GM18526 (cell line): ENCODE results near the gene APBB1IP.
A peak's percentile ranks its signal among the peaks of the same experiment; 100 is the strongest.

Experiments
- POLR2A ChIP-seq: IDR thresholded peaks from 3 replicates; pipeline ENCODE4 v1.6.1; 2011; ENCODE audit not compliant: insufficient read length; ENCODE audit errors: extremely low read depth

Gene APBB1IP

DNA sequence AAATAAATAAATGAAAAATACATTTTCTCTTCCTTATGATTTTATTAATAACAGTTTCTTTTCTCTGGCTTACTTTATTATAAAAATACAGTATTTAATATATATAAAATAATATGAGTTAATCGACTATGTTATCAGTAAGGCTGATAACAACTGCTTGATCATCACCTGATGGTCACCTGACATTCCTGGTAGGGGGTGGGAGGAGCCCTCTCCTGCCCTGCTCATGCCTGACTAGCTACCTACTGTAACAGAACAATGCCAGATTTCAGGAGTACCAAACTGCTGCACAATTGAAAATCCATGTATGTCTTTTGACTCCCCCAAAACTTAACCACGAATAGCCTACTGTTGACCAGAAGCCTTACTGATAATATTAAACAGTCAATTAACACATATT, 1.3 kb upstream of the APBB1IP start:
- no peak for TF ChIP-seq POLR2A

DNA sequence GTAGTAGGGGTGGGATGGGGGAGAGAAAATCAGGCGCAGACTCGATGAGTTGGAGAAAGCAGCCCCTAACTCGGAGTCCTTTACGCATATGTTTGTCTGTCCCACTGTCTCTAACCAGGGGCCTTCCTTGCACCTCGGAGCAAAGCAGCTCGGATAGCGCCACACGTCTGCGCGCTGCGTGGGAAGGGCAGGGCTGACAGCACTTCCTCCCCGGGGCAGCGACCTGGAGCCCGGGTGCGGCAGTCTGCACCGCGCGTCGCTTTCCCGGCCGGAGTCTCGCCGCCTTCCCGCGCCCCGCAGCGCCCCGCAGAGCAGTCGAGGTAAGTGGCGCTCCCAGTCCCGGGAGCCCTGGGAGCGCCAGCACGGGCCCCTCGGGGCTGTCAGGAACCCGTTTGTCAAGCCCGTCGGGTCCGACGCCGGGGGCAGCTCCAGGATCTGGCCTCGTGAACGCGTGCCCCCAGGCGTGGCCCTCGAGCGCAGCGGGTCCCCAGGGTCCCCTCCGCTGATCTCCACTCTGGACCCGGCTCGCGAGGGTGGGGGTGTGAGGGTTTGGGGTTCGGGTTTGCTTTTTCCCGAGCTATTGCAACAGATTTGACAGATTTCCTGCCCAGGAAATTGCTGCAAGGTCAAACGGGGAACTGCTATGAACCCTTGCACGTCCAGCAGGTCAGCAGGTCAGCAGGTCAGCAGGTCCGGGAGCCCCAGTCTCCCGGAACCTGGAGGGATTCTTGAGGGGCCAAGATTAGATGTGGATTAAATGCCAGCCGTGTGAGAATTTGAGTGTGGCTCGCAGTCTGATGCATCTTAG, 597 bp downstream of the APBB1IP start:
- TF ChIP-seq POLR2A: peak; percentile 32

DNA sequence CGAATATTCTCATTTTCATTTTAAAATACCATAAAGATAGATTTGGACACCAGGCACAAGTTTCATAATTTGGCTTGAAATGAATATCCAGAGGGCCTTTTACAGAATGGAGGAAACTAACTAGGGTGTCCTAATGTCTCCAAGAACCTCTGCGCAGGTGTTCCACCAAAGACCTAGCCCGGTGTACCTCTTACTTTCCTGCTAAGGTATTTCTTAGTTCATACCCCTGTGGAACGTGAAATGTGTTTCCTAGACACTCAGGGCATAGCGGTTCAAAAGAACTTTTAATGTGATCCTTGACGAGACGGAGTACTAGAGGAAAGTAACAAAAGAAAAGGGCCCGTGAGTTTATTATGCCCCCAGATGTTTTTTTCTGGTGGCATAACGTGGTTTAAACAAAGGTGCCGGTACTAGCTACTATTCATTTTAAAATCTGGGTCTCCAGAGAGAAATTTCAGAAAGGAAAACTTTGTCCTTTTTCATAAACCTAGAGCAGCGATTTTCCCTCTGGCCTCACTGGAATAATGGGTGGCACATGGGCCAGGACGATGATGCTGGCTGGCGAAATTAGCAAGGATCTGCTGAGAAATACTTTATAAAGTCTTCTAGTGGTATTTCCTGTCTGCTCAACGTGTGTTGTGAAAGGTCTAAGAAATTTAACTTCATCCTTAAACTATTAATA, 1.4 kb downstream of the APBB1IP start:
- TF ChIP-seq POLR2A: no peak

DNA sequence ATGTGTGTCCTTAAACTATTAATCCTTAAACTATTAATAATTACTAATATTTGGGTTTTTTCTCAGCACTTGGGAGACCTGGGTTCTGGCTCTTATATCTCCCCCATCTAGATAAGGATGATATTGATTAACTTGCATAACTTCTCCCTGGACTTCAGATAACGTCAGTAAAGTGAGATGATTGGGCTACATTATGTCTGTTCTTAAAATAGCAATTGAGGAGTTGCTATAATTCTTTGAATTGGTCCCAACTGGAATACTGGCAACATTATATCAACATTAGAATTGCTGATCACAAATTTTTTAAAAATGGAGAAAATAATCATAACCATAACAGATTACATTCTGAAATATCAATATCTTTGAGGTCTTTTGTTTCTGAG, 1.9 kb downstream of the APBB1IP start:
- no peak for TF ChIP-seq POLR2A

DNA sequence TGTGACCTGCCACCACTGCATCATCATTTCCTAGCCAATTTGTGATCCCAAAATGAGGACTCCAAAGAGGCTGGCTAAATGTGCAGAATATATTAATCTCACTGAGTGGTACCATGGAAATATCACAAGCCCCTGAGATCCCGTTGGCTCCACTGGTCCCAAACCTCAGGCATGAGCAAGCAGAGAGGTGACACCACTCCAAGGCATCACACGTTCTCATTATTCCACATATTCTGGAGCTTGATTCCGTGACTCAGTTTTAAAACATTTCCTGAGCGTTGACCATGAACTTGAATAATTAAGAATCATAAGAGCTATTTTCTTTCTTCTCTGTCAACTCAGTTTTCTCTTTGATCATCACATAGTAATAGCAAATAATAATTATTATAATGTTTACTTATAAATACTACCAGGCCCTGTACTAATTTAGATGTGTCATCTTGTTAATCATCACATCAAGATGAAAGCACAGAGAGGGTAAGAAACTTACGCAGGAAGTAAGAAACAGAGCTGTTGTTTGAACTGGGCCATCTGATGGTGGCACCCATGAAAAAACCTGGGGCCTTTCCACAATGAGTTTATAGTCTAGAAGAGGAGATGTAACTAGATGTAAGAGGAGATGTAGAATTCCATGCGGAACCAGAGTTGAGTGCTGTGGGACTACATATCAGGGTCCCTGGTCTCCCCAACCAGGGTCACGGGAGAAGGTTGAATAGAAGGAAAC, 3.5 kb downstream of the APBB1IP start:
- no peak for TF ChIP-seq POLR2A

DNA sequence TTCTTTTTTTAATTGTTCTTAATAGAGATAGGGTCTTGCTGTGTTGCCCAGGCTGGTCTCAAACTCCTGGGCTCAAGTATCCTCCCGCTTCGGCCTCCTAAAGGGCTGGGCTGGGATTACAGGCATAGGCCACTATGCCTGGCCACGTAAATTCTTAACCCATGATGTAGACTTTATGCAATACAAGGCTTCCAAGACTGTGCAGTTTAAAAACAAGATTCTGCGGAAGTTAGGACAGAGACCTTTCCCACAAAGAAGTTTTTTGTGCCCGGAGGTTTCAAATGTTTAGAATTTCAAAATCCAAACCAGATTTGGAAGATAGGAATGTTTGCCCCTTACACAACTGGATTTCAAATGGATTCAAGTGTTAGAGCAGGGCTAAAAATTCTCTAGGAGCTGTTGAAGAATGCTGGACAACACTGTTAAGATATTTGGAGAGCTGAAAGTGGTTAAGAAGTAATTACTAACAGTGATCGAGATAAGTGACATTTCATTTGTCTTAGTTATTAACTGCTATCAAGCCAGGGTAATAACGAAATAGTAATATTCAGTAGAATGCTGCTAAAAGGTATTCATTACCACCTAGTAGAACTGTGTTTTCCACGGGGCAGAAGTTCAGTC, 7.4 kb downstream of the APBB1IP start:
- no peak for TF ChIP-seq POLR2A

DNA sequence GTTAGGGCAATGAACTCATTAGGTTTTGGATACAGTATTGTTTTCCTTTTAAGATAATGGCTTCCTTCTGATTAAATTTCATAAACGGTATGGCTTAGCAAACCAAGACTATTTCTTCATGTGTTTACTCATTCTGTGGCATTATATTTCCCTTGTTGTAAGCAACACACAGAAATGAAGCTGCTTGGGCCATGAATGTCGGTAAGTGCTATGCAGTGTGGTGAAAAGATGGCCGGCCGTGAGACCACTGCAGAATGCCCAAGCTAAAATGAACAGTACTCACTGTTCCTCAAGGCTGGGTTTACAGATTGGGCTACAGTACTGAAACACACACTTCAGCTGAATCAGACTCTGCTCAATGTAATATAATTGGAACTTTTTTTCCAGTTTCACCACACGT, 8.1 kb downstream of the APBB1IP start:
- TF ChIP-seq POLR2A: no peak

DNA sequence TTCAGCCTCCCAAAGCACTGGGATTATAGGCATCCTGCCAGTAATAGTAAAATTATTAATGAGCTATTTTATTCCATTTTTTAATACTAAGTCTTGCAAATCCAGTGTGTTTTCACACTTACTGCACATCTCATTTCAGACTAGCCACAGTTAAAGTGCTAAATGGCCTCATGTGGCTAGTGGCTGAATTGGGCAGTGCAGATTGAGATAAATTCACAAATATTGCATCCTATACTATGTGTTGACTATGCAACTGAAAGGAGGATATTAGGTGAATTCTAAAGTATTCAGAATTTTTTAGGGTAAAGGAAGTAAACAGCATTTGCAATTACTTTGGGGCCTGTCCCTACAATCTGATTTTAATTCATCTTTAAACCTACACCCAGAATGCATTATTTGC, 10.2 kb downstream of the APBB1IP start:
- no peak for TF ChIP-seq POLR2A

DNA sequence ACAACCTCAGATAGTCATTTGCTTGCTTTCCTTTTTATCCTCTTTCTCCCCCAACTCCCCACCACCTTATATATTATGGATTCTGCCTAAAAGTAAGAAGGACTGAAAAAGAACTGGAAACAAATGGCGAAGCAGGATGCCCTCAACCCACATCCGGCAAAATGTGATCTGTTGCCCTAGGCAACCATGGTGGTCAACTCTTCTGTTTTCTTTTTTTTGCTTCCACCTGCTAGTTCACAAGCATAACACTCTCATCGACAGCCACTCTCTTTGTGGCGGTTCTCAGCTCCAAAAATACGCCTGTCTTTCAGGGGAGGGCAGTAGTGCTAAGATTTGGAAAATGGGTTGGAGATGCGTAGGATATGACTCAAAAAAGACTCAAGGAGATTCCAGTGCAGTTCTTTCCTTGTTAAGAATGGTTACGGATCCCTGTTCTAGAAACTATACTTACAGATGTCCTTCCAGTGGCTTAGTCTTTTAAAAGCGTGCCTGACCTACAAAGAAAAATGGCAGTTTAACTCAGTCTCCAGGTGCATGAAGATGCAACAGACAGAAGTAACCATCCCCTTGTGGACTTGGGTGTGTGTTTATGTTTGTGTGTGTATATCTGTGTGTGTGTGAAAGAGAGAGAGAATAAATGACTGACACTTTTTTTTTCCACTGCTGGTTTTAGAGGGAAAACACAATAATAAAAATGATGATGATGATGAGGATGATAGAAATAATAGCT, 10.7 kb downstream of the APBB1IP start:
- TF ChIP-seq POLR2A: no peak

DNA sequence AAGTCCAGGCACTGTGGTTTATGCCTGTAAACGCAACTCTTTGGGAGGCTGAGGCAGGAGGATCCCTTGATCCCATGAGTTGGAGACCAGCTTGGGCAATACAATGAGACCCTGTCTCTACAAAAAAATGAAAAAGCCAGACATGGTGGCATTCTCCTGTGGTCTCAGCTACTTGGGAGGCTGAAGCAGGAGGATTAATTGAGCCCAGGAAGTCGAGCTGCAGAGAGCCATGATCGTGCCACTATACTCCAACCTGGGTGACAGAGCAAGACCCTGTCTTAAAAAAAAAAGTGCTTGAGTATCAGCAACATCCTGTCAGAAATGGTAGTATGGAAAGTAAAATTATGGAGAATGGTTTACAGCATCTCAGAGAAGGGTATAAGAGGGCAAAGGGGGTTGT, 11.6 kb downstream of the APBB1IP start:
- no peak for TF ChIP-seq POLR2A

DNA sequence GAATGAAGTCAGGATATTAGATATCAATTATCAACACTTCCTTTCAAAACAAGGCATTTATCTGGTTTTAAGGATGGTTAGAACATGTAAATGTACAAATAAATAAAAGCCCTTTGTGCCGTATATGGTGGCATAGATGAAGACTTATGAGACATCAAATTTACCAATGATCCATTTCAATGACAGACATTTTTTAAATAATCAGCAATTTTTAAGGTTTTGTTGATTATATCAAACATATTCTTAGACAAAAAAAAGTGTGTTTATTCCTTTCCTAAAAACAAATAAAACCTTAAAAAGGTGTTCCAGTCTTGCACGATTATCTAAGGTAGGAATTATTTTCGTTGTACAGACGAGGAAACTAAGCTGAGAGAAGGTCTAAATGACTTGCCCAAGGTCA, 13.8 kb downstream of the APBB1IP start:
- TF ChIP-seq POLR2A: no peak

DNA sequence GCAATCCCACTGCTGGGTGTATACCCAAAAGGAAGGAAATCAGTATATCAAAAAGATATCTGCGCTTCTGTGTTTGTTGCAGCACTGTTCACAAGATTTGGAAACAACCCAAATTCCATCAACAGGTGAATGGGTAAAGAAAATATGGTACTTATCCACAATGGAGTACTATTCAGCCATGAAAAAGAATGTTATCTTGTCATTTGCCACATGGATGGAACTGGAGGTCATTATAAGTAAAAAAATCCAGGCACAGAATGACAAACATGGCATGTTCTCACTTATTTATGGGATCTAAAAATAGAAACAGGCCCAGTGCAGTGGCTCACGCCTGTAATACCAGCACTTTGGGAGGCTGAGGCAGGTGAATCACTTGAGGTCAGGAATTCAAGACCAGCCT, 15.7 kb downstream of the APBB1IP start:
- TF ChIP-seq POLR2A: no peak

DNA sequence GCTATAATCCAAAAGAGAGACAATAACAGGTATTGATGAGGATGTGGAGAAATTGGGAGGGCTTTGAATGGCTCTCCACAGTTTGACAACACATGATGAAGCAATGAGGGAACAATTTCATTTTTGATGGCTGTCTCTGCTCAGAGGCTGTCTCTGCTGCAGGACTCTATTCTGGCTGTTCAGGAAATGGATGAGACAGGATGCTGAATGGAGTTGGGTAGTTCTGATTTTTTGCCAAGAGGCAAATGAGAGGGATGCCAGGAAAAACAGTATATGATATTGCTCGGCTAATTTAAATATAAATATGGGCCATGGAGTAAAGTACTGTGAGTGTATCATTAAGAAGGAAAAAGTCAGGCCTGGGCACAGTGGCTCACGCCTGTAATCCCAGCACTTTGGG, 16.8 kb downstream of the APBB1IP start:
- no peak for TF ChIP-seq POLR2A

DNA sequence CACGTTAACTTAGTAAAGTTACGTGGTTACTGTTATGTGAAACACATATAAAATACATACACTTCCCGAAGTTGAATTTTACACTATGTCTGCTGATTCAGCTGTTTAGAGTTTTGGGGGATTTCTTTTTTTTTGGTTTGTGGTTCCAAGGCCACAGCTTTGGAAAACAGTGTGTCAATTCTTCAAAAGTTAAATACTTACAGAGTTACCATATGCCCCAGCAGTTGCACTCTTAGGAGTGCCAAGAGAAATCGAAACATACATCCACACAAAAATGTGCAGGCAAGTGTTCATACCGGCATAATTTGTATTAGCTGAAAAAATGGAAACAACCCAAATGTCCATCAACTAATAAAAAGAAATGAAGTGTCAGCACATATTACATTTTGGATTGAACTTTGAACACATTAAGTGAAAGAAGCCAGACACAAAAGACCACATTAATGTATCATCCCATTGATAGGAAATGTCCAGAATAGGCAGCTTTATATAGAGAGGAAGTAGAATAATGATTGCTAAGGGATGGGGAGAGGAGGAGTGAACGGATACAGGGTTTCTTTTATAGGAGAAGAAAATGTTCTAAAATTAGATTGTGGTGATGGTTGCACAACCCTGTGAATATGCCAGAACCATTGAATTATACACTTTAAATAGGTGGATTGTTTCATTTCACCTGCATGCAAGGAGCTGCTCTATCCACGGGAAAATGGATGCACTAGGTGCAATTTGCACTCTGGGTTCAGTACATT, 17.6 kb downstream of the APBB1IP start:
- TF ChIP-seq POLR2A: no peak

DNA sequence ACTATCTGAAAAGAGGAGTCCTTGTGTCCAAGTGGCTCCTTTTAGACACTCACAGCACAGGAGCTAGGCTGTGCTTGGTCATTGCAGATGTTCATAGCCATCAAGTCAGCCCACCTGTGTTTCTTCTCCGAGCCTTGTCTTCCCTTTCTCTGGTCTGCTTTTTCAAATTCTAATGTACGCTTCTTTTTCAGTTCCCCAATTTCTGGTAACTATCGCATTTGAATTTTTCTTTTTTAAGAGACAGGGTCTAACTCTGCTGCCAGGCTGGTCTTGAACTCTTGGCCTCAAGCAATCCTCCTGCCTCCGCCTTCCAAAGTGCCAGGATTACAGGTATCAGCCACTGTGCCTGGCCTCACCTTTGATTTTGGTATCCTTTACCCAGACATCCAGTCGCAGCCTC, 18.9 kb downstream of the APBB1IP start:
- no peak for TF ChIP-seq POLR2A

DNA sequence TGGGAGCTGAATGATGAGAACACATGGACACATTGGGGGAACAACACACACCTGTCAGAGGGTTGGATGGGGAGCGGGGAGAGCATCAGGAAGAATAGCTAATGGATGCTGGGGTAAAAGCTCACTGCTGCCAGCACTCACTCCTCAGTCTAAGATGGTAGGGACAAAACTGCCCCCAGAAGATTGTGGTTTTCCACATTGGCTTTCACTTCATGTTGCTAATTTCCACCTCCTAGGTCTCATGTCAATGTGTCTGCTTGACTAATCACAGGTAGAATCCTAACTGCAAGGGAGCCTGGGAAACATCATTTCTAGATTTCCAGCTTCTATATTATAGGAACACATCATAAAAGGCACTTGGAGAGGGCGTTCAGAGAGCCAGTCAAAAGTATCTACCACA, 22.6 kb downstream of the APBB1IP start:
- no peak for TF ChIP-seq POLR2A
